ENCODE results near the gene MRC2. TPM values are rescaled to one million over a fixed set of nuclear protein-coding genes. Genes with fewer than 3 reads are reported as not detected.

The MRC2 gene
- polyA plus RNA-seq (2011; rRNA removed) (90.1 and 271 TPM in 2 replicates), polyA minus RNA-seq (2011; rRNA and poly(A)+ RNA removed) (114 and 115 TPM in 2 replicates)

DNA sequence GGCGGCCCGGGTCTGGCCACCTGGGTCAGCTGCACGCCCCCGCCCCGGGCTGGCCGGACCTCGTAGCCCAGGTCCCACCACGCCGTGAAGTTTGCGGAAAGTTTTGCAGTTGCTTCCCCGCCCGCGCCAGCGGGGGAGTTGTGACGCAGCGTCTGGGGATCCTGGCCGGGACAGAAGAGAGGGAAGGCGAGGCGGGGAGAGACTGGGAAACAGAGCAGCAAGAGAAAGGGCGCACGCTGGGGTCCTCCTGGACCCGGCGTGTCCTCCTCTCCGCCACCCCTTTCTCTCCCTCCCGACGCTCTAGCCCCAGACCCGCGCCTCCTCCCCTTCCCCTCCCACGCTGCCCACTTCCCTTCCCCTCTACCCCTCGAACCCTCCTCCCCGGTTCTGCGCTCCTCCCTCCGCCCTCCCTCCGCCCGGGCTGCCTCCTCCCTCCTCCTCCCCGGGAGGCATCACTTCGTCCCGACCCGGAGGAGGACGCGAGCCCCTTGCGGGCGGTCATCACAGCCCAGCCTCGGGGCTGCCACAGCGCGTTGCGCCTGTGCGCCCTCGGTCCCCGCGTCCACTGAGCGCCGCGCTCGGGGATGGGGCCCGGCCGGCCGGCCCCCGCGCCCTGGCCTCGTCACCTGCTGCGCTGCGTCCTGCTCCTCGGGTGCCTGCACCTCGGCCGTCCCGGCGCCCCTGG is at the start of gene MRC2:
Gene MRC2, plus strand, starts transcription at position 452 of the 685 bp plus-strand sequence. Its CDS starts 133 bp downstream, at position 585.
- Histone ChIP-seq H3K4me3 (ENCODE audit: low read depth, low read length) (peak within 1 kb of the TSS; percentile 83), H3K36me3 (ENCODE audit: control insufficient read depth, insufficient read depth, low read length) (peaks cover 10% of the 10 kb centered on the region), H3K27me3 (ENCODE audit: control insufficient read depth, insufficient read depth, low read length) (no peaks in the 10 kb centered on the region)
- DNase-seq (ENCODE audit: low read depth) = no peak
- no peak for TF ChIP-seq CTCF (IDR thresholded peaks at IDR 0.05; ENCODE audit: insufficient read depth, low read depth, low read length)
- CTCF ChIA-PET = interaction anchor here (1.1 to 1.3 kb wide), 2 partner anchors 13 to 73 kb away, joined by 3 read pairs; no protein-coding TSS in a partner anchor
- POLR2A ChIA-PET = no interaction called here

- H3K4me3 ChIP-seq (ENCODE audit: low read depth, low read length) = no peak overlapping the region
- ChIA-PET POLR2A (no interaction called here), CTCF (interaction anchor here (1.1 to 1.9 kb wide), 2 partner anchors 8 to 13 kb away, joined by 4 to 6 read pairs; no protein-coding TSS in a partner anchor)
- H3K27me3 ChIP-seq (ENCODE audit: control insufficient read depth, insufficient read depth, low read length) = no peaks in the 10 kb centered on the region
- TF ChIP-seq CTCF (IDR thresholded peaks at IDR 0.05; ENCODE audit: insufficient read depth, low read depth, low read length) = no peak
- DNase-seq (ENCODE audit: low read depth) = no peak
- H3K36me3 ChIP-seq (ENCODE audit: control insufficient read depth, insufficient read depth, low read length) = peaks cover 6% of the 10 kb centered on the region
Measured at GRCh38 chr17:62578757-62579487, 48.5 kb upstream of the MRC2 start.

DNA sequence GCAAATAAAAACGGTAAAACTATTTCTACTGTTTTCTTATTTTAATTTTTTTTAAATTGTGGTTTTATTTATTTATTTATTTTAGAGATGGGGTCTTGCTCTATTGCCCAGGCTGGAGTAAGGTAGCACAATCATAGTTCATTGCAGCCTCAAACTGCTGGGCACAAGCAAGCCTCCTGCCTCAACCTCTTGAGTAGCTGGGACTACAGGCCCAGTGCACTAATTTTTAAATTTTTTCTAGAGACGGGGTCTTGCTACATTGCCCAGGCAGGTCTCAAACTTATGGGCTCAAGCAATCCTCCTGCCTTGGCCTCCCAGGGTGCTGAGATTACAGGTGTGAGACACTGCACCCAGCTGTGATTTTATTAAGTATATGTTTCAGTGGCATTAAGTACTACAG is 46.5 kb upstream of the MRC2 start:
- TF ChIP-seq CTCF (IDR thresholded peaks at IDR 0.05; ENCODE audit: insufficient read depth, low read depth, low read length) = no peak
- CTCF ChIA-PET = no interaction called here

GRCh38 chr17:62581764-62582163 is 45.7 kb upstream of the MRC2 start:
- no peak for TF ChIP-seq CTCF (IDR thresholded peaks at IDR 0.05; ENCODE audit: insufficient read depth, low read depth, low read length)
- ChIA-PET POLR2A (no interaction called here), CTCF (no interaction called here)
- Histone ChIP-seq H3K4me3 (ENCODE audit: low read depth, low read length) (no peak overlapping the region), H3K27me3 (ENCODE audit: control insufficient read depth, insufficient read depth, low read length) (no peaks in the 10 kb centered on the region), H3K36me3 (ENCODE audit: control insufficient read depth, insufficient read depth, low read length) (peaks cover 7% of the 10 kb centered on the region)
- DNase-seq (ENCODE audit: low read depth) = no peak

More for the DNA sequence above, 46.5 kb upstream of the MRC2 start:
- POLR2A ChIA-PET = no interaction called here
- DNase-seq (ENCODE audit: low read depth) = no peak
- peaks cover 7% of the 10 kb centered on the region for H3K36me3 ChIP-seq (ENCODE audit: control insufficient read depth, insufficient read depth, low read length)
- no peak overlapping the region for H3K4me3 ChIP-seq (ENCODE audit: low read depth, low read length)
- no peaks in the 10 kb centered on the region for H3K27me3 ChIP-seq (ENCODE audit: control insufficient read depth, insufficient read depth, low read length)

GRCh38 chr17:62587554-62587953 is 39.9 kb upstream of the MRC2 start:
- TF ChIP-seq CTCF (IDR thresholded peaks at IDR 0.05; ENCODE audit: insufficient read depth, low read depth, low read length) = no peak
- Histone ChIP-seq H3K4me3 (ENCODE audit: low read depth, low read length) (no peak overlapping the region), H3K36me3 (ENCODE audit: control insufficient read depth, insufficient read depth, low read length) (peaks cover 6% of the 10 kb centered on the region), H3K27me3 (ENCODE audit: control insufficient read depth, insufficient read depth, low read length) (no peaks in the 10 kb centered on the region)
- no peak for DNase-seq (ENCODE audit: low read depth)
- POLR2A ChIA-PET = no interaction called here
- CTCF ChIA-PET = interaction anchor here (1.1 to 1.2 kb wide), 2 partner anchors 9 to 10 kb away, joined by 3 to 4 read pairs; no protein-coding TSS in a partner anchor

Measured in BJ (cell line).